GM23248 (cell line): ENCODE data around the gene SYNE1.

Experiments used
- EZH2 ChIP-seq: fragments of 200-600 bp; sonication (generic); IDR thresholded peaks from 2 replicates; pipeline ENCODE4 v1.6.1; 2018; ENCODE audit warnings: antibody characterized with exemption, mild to moderate bottlenecking; ENCODE audit not compliant: insufficient read depth, poor library complexity, severe bottlenecking
- EZH2phosphoT487 ChIP-seq: fragments of 200-600 bp; sonication (generic); IDR thresholded peaks from 2 replicates; pipeline ENCODE4 v1.6.1; 2018; ENCODE audit warnings: antibody characterized with exemption, moderate library complexity, mild to moderate bottlenecking, low read depth; ENCODE audit not compliant: insufficient read depth

GRCh38 chr6:152343735-152344360 is 293.3 kb downstream of the SYNE1 start:
- TF ChIP-seq EZH2phosphoT487 = no peak
- no peak for TF ChIP-seq EZH2
